Hepatocyte (in vitro differentiated cells): ENCODE measurements around the gene SLC12A8. TPM values are rescaled to one million over a fixed set of nuclear protein-coding genes. Genes with fewer than 3 reads are reported as not detected.

ENCODE experiments used
- DNase-seq: peaks from one replicate; pipeline ENCODE4 v3.0.0-alpha.2; 2016; ENCODE audit warnings: low spot score
- H2AFZ ChIP-seq: fragments of 200-600 bp; sonication (generic); 2 replicates; pipeline ENCODE4 v1.6.0; 2016; ENCODE audit warnings: antibody characterized with exemption, mild to moderate bottlenecking
- H3K27ac ChIP-seq: fragments of 200-600 bp; sonication (generic); 2 replicates; pipeline ENCODE4 v1.5.1; 2016; ENCODE audit warnings: mild to moderate bottlenecking
- H3K27me3 ChIP-seq: fragments of 200-600 bp; sonication (generic); 2 replicates; pipeline ENCODE4 v1.6.1; 2016
- H3K36me3 ChIP-seq: fragments of 200-600 bp; sonication (generic); replicated peaks from 2 replicates; pipeline ENCODE4 v1.5.1; 2016; ENCODE audit warnings: low read depth; ENCODE audit not compliant: insufficient read depth
- H3K4me1 ChIP-seq: fragments of 200-600 bp; sonication (generic); 2 replicates; pipeline ENCODE4 v1.5.1; 2016; ENCODE audit warnings: mild to moderate bottlenecking, moderate library complexity; ENCODE audit not compliant: insufficient read depth
- H3K4me2 ChIP-seq: fragments of 200-600 bp; sonication (generic); 2 replicates; pipeline ENCODE4 v1.6.0; 2016
- H3K4me3 ChIP-seq: fragments of 200-600 bp; sonication (generic); 2 replicates; pipeline ENCODE4 v1.5.1; 2016; ENCODE audit warnings: mild to moderate bottlenecking
- H3K79me2 ChIP-seq: fragments of 200-600 bp; sonication (generic); 2 replicates; pipeline ENCODE4 v1.6.0; 2017; ENCODE audit warnings: mild to moderate bottlenecking
- H3K9me2 ChIP-seq: fragments of 200-600 bp; sonication (generic); replicated peaks from 2 replicates; pipeline ENCODE4 v1.6.0; 2017; ENCODE audit warnings: mild to moderate bottlenecking; ENCODE audit not compliant: insufficient read depth
- H3K9me3 ChIP-seq: fragments of 200-600 bp; sonication (generic); 2 replicates; pipeline ENCODE4 v1.5.1; 2016; ENCODE audit warnings: low read depth, mild to moderate bottlenecking
- H4K20me1 ChIP-seq: fragments of 200-600 bp; sonication (generic); 2 replicates; pipeline ENCODE4 v1.6.0; 2016; ENCODE audit warnings: mild to moderate bottlenecking; ENCODE audit not compliant: insufficient read depth, poor library complexity, severe bottlenecking
- EZH2 ChIP-seq: fragments of 200-600 bp; sonication (generic); IDR thresholded peaks from 2 replicates; pipeline ENCODE4 v1.6.1; 2016; ENCODE audit warnings: antibody characterized with exemption, mild to moderate bottlenecking, borderline replicate concordance
- EZH2phosphoT487 ChIP-seq: fragments of 200-600 bp; sonication (generic); IDR thresholded peaks from one replicate; pipeline ENCODE4 v1.6.1; 2018; ENCODE audit warnings: antibody characterized with exemption, mild to moderate bottlenecking, low read depth, moderate library complexity; ENCODE audit not compliant: unreplicated experiment, severe bottlenecking
- WGBS: methylation state at CpG from one replicate; pipeline ENCODE4 v1.1.6; 2016; ENCODE audit warnings: low lambda C conversion rate; ENCODE audit errors: missing lambda C conversion rate; 5-methylcytosine and 5-hydroxymethylcytosine counted together
- polyA plus RNA-seq: library from polyadenylated mRNA; unstranded; fragments of >200 nt; fragmentation: Nextera tagmentation; extraction: Ambion mirVana; gene quantifications from 2 replicates; pipeline ENCODE4 v1.2.1, GENCODE V29; 2016
- total RNA-seq: library from RNA; depleted of rRNA; stranded (reverse); fragments of >200 nt; gene quantifications from 2 replicates; pipeline ENCODE4 v1.2.3, GENCODE V29; 2014
- TF ChIP-seq, protein P1 (sequence below): fragments of 200-600 bp; sonication (generic); IDR thresholded peaks from 2 replicates; pipeline ENCODE4 v1.5.1; 2016; ENCODE audit warnings: antibody characterized with exemption, mild to moderate bottlenecking; ENCODE audit not compliant: poor library complexity

Gene SLC12A8
- total and polyA plus RNA-seq, 2 experiments from 2014 or later: 18.9 to 20.0 TPM

DNA sequence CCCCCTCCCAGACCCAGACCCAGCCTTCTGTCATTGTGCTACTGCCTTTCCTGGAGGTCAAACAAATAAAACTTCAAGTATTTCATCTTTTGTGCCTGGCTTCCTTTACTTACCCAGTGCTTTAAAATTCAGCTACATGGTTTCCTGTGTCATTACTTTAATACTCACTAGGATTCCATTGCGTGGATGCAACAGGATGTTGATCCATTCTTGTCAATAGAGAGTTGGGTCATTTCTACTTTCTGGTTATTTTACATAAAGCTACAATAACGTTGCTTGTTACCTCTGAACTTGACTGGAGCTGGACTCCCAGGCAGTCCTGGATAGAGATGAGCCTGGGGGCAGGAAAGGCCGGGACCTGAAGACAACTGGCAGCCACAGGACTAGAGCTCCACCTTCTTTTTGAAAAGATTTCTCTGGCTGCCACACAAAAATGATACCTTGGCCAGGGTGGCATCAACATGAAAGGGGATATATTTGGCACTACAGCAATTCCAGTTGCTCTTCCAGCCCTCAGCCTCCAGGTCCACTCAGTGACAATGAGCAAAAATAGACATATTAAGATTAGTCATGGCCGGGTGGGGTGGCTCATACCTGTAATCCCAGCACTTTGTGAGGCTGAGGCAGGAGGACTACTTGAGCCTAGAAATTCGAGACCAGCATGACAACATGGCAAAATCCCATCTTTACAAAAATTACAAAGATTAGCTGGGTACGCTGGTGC, 133.4 kb downstream of the SLC12A8 start:
- Histone ChIP-seq H3K27me3 (no peaks in the 10 kb centered on the region), H3K4me1 (no peaks in the 10 kb centered on the region), H4K20me1 (no peaks in the 10 kb centered on the region), H2AFZ (no peak overlapping the region), H3K9me3 (no peaks in the 10 kb centered on the region), H3K27ac (no peak overlapping the region), H3K36me3 (no peaks in the 10 kb centered on the region), H3K79me2 (no peaks in the 10 kb centered on the region), H3K4me2 (no peak overlapping the region), H3K9me2 (no peaks in the 10 kb centered on the region), H3K4me3 (no peak overlapping the region)
- no peak for TF ChIP-seq EZH2
- TF ChIP-seq EZH2phosphoT487: no peak
- TF ChIP-seq, protein P1, sequence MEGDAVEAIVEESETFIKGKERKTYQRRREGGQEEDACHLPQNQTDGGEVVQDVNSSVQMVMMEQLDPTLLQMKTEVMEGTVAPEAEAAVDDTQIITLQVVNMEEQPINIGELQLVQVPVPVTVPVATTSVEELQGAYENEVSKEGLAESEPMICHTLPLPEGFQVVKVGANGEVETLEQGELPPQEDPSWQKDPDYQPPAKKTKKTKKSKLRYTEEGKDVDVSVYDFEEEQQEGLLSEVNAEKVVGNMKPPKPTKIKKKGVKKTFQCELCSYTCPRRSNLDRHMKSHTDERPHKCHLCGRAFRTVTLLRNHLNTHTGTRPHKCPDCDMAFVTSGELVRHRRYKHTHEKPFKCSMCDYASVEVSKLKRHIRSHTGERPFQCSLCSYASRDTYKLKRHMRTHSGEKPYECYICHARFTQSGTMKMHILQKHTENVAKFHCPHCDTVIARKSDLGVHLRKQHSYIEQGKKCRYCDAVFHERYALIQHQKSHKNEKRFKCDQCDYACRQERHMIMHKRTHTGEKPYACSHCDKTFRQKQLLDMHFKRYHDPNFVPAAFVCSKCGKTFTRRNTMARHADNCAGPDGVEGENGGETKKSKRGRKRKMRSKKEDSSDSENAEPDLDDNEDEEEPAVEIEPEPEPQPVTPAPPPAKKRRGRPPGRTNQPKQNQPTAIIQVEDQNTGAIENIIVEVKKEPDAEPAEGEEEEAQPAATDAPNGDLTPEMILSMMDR: no peak
- WGBS: 92% methylated on average over 6 of the region's 6 CpGs
- no peak for DNase-seq

DNA sequence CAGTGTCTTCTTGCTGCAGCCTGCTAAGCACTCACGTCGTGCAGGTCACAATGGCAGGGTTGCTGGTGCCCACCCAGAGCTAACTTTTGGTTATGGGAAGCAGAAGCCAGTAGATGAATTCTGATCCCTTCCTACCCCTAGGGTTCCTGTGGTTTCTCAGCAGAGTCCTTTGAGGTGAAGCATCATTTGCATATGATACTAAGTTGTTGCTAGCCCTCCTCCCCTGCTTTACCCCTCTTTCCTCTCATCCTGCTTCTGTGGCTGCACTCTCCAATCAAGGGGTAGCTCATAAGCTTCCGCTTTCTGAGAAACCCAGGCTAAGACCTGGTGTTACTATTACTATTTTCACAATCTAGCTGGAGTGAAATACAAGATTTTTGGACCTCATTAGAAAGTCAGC, 134.7 kb downstream of the SLC12A8 start:
- DNase-seq: no peak

DNA sequence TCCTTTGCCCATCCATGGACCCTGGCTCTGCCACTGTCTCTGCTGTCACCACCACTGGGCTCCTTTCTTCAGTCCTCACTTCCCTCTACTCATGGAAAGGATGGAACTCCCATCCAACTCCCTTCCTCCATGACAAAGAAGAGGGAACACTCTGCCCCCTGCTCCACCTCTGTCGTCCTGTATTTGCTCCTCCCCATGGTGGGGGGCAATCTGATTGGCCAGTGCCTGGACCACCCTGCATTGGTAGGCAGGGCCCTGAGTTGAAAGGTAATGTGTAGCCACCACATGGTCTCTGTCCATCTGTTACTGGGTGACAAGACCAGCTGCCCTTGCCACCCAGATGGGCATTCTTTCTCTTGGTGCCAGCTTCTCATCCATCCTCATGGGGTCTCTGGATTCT, 136.1 kb downstream of the SLC12A8 start:
- Histone ChIP-seq H3K9me2 (no peaks in the 10 kb centered on the region), H3K27ac (no peak overlapping the region), H3K79me2 (no peaks in the 10 kb centered on the region), H3K4me2 (no peak overlapping the region), H3K27me3 (no peaks in the 10 kb centered on the region), H2AFZ (no peak overlapping the region), H4K20me1 (no peaks in the 10 kb centered on the region), H3K4me3 (no peak overlapping the region), H3K4me1 (no peaks in the 10 kb centered on the region), H3K36me3 (no peaks in the 10 kb centered on the region), H3K9me3 (no peaks in the 10 kb centered on the region)
- 53% methylated on average over 1 of the region's 1 CpG for WGBS
- TF ChIP-seq, protein P1: no peak
- TF ChIP-seq EZH2: no peak
- no peak for TF ChIP-seq EZH2phosphoT487
- no peak for DNase-seq

More for the DNA sequence above, 134.7 kb downstream of the SLC12A8 start:
- Histone ChIP-seq H3K4me1 (no peaks in the 10 kb centered on the region), H3K27me3 (no peaks in the 10 kb centered on the region), H3K27ac (no peak overlapping the region), H3K4me2 (no peak overlapping the region), H3K4me3 (no peak overlapping the region), H3K79me2 (no peaks in the 10 kb centered on the region), H3K9me3 (no peaks in the 10 kb centered on the region), H4K20me1 (no peaks in the 10 kb centered on the region), H3K9me2 (no peaks in the 10 kb centered on the region), H3K36me3 (no peaks in the 10 kb centered on the region), H2AFZ (no peak overlapping the region)
- no peak for TF ChIP-seq EZH2phosphoT487
- TF ChIP-seq, protein P1: no peak
- no peak for TF ChIP-seq EZH2
- 96% methylated on average over 3 of the region's 3 CpGs for WGBS
